Panc1 (cell line): ENCODE results near the gene ACKR4.

Source experiments
- CTCF ChIP-seq: fragments of 450-650 bp; IDR thresholded peaks from 2 replicates; pipeline ENCODE4 v1.5.1; 2017; ENCODE audit warnings: mild to moderate bottlenecking
- POLR2AphosphoS5 ChIP-seq: IDR thresholded peaks from 2 replicates; pipeline ENCODE4 v1.6.1; 2012; ENCODE audit warnings: mild to moderate bottlenecking, low read depth, low read length, moderate library complexity

DNA sequence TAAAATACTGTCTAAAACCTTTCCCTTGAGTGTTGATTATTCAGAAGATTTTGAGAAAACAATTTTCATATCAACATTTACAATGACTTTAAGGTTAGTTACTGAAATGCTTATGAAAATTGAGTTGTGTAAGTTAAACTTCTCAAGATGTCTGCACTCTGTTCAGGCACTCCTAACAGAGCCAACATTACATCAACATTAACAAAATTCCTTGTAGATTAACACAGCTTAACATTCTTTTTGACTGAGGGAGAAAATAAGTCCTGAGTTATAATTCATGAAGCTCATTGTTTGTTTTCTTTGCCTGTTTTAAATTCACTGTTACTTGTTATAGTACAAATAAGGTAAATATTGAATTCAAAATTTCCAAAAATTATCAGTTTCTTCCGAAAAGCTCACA lies 9.0 kb downstream of the ACKR4 start:
- TF ChIP-seq POLR2AphosphoS5 (no peak), CTCF (no peak)
